Right cardiac atrium (tissue), 5 donors: ENCODE results near the gene MESD. TPM values are rescaled to one million over a fixed set of nuclear protein-coding genes. Genes with fewer than 3 reads are reported as not detected.
"Not testable (repeated sequence)": the region's sequence is repeated elsewhere in the genome, so short reads cannot be mapped to it uniquely, and the experiment has no call there.

Experiments
- ATAC-seq, 2 donors: fragments of 200-7000 bp; cut with Tn5 transposase; one replicate each; pipeline versions ENCODE4 v1.8.0 to v1.9.1; 2020; ENCODE audit warnings: moderate library complexity in 2 of 2, mild to moderate bottlenecking in 1 of 2
- DNase-seq, 3 donors: peaks; one replicate each; pipeline ENCODE4 v3.0.0-alpha.2; 2020
- H3K27ac ChIP-seq: one replicate; pipeline ENCODE4 v1.5.1; 2013; ENCODE audit warnings: mild to moderate bottlenecking, low read length, control low read depth, moderate library complexity
- H3K27me3 ChIP-seq: one replicate; pipeline ENCODE4 v1.6.1; 2013; ENCODE audit not compliant: control insufficient read depth, insufficient read depth
- H3K4me1 ChIP-seq: one replicate; pipeline ENCODE4 v1.6.1; 2013; ENCODE audit warnings: low read length; ENCODE audit not compliant: control insufficient read depth, insufficient read depth
- H3K4me3 ChIP-seq: one replicate; pipeline ENCODE4 v1.5.1; 2013; ENCODE audit warnings: low read length, control low read depth
- H3K9me3 ChIP-seq: one replicate; pipeline ENCODE4 v1.6.1; 2013; ENCODE audit warnings: low read length; ENCODE audit not compliant: control insufficient read depth
- WGBS: extraction: QIAGEN DNeasy Blood & Tissue Kit; methylation state at CpG from one replicate; pipeline ENCODE4 v1.1.7; 2013; 5-methylcytosine and 5-hydroxymethylcytosine counted together
- intact Hi-C, 4 donors: fragments of 100-400 bp; cut with DNase I; formaldehyde crosslinking; loops; one replicate each; pipeline versions ENCODE4 v1.11.0 to v1.14.0; 2022 to 2023
- polyA plus RNA-seq: library from polyadenylated mRNA; stranded (reverse); fragments of 200-250 nt; gene quantifications from one replicate; pipeline ENCODE4 v1.2.3, GENCODE V29; 2013
- total RNA-seq, 4 donors: library from RNA; stranded (reverse); fragmentation: NEBNext Ultra II Directional; extraction: Animal tissue kit (Norgen Biotek cat#: 25700); gene quantifications; one replicate each; pipeline ENCODE4 v1.2.1, GENCODE V29; 2021
- donor health status: healthy with polysubstance abuse.
- donor health status: DM: no; HTN: yes; CAD: no.
- donor health status: DM: no; HTN: no; CAD: no.
- donor health status: DM: no; HTN: yes; CAD: no; lungs with severe emphysema.
- donor health status: DM: yes; HTN: yes; CAD: no.

Gene MESD
- total and polyA plus RNA-seq, 5 donors, result 13.2 to 18.9 (median 16.4) TPM

DNA sequence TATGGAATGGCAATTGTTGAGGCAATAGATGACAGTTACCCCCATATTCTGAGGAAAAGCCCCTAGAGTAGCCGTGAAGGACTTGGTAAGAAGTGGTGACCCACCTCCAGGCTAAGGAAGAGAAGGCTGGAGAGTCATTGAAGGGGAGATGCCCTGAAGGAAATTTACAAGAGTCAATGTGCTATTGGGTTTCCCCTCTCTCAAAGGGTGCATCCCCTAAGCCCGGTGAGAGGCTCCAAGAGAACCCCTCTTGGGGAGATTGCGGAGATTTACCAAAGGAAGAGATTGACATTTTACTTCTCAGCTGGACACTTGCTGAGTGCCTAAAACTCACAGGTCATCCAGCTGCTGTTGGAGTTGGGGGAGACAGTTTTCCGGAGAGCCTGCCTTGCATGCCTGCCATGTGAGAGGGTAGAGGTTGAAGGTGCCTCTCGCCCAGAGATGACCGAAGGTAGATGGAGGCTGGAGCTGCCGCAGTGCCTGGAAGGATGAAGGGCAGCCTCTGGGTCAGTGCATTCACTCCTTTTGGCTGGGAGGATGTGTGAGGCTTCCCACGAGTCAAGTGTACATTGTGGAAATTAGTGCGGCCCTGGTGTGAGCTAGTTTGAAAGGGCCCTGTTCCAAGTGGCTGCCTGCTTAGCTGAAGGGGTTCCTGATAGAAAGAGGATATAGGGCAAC, 30.7 kb downstream of the MESD start:
- Histone ChIP-seq H3K4me1 (no peaks in the 10 kb centered on the region), H3K27ac (no peak overlapping the region), H3K9me3 (no peaks in the 10 kb centered on the region), H3K4me3 (no peak overlapping the region), H3K27me3 (no peaks in the 10 kb centered on the region)
- WGBS, result 98% methylated on average over 9 of the region's 9 CpGs
- DNase-seq (no peak), ATAC-seq (no peak)
- intact Hi-C loops, result no loop called here

DNA sequence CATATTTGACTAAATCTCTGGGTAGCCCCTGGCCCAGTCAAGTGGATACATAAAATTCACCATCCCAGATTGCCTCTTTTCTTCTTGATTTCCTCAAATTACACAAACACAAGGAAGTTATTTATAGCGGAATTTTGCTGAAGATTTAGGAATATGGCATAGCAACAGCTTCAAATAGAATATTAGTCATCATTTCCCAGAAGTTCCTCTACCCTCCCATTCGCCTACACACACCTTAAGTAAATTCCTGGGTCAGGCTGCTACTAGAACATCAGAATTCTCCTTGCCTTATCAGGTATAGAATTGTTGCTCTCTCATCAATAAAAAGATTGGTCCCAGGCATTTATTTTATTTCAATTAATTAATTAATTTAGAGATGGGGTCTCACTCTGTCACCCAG, 31.6 kb downstream of the MESD start:
- no peak for DNase-seq
- intact Hi-C loops, result no loop called here
- ATAC-seq, result no peak
- Histone ChIP-seq H3K27ac (no peak overlapping the region), H3K27me3 (no peaks in the 10 kb centered on the region), H3K4me3 (no peak overlapping the region), H3K4me1 (no peaks in the 10 kb centered on the region), H3K9me3 (no peaks in the 10 kb centered on the region)
- 95% methylated on average over 2 of the region's 2 CpGs for WGBS

DNA sequence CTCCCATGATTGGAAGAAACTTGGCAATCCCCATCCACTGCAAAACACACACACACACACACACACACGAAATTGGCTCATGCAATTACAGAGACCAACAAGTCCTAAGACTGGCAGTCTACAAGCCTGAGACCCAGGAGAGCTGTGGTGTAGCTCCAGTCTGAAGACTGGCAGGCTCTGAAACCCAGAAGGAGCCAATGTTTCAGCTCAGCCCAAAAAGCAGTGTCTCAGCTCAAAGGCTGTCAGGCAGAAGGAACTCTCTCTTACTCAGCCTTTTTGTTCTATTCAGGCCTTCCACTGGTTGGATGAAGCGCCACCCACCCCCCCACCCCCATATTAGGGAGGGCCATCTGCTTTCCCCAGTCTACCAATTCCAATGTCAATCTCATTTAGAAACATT, 32.1 kb downstream of the MESD start:
- WGBS, result 79% methylated on average over 2 of the region's 2 CpGs
- ATAC-seq (no peak), DNase-seq (no peak)
- H3K4me3 ChIP-seq, result no peak overlapping the region
- no peaks in the 10 kb centered on the region for H3K9me3 ChIP-seq
- no peak overlapping the region for H3K27ac ChIP-seq
- intact Hi-C loops, result no loop called here
- no peaks in the 10 kb centered on the region for H3K4me1 ChIP-seq
- no peaks in the 10 kb centered on the region for H3K27me3 ChIP-seq

DNA sequence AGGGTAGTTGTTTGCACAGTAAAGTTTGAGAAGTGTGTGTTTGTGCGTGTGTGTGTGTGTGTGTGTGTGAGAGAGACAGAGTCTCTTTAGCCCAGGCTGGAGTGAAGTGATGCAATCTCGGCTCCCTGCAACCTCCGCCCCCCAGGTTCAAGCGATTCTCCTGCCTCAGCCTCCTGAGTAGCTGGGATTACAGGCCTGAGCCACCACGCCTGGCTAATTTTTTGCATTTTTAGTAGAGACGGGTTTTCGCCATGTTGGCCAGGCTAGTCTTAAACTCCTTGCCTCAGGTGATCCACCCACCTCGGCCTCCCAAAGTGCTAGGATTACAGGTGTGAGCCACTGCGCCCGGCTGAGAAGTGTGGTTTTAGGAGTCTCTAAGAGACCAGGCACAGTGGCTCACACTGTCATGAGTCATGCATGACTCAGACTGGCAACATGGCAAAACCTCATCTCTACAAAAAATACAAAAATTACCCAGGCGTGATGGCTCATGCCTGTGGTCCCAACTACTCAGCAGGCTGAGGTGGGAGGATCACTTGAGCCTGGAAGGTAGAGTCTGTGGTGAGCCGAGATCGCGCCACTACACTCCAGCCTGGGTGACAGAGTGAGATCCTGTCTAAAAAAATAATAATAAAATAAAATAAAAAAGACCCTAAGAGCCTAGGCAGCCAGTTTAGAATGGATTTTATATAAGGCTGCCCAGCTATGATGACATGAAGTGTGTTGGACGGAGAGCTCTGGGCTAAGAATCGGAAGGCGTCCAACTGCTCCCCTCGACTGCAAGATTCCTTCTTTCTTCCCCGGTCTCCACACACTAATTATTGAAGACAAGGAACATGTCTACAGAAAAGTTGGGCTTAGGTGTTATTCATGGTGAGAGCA, 33.8 kb downstream of the MESD start:
- intact Hi-C loops, ATAC-seq, H3K9me3 ChIP-seq, H3K4me3 ChIP-seq, H3K27me3 ChIP-seq, DNase-seq, H3K27ac ChIP-seq, H3K4me1 ChIP-seq: not testable (repeated sequence)
- WGBS, result 93% methylated on average over 19 of the region's 19 CpGs

DNA sequence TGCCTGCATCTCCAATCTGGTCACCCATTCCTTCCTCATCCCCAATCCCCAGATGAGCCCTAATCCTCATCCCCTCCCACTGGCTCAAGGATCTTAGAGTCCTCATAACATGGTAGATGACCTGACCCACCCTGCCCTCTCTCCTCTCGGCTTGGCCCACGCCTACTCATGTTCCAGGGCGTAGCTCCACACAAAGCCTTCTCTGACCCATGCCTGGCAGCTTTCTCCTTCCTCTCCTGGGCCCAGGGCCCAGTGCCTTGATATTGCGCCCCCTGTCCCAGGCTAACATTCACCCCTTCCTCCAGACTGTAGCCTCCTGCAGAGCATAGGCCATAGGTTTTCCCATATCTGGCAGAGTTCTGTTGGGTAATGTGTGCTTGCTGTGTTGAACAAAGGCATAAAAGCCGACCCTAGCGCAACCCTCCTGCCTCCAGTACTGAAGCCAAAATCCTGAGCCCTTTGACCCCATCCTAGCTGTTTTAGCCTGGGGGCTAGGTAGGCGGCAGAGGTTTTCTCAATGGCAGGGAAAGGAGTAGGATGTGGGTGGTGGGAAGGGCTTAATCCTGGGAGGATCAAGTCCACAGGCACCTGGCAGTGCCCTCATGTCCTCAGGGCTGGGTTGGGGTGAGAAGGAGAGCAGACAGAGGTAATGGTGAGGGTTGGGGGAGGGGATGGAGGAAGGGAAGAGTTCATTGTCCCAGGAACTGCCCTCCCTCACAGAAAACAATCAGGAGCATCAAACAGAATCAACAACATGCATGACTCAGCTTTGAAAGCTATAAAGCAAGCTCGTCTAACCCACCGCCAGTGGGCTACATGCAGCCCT, 35.5 kb downstream of the MESD start:
- peak in 1 of 2 donors; percentile 17 for ATAC-seq
- Histone ChIP-seq H3K27ac (no peak overlapping the region), H3K4me1 (no peaks in the 10 kb centered on the region), H3K27me3 (no peaks in the 10 kb centered on the region), H3K9me3 (no peaks in the 10 kb centered on the region), H3K4me3 (no peak overlapping the region)
- DNase-seq, result no peak
- 92% methylated on average over 9 of the region's 9 CpGs for WGBS
- intact Hi-C loops, result no loop called here

DNA sequence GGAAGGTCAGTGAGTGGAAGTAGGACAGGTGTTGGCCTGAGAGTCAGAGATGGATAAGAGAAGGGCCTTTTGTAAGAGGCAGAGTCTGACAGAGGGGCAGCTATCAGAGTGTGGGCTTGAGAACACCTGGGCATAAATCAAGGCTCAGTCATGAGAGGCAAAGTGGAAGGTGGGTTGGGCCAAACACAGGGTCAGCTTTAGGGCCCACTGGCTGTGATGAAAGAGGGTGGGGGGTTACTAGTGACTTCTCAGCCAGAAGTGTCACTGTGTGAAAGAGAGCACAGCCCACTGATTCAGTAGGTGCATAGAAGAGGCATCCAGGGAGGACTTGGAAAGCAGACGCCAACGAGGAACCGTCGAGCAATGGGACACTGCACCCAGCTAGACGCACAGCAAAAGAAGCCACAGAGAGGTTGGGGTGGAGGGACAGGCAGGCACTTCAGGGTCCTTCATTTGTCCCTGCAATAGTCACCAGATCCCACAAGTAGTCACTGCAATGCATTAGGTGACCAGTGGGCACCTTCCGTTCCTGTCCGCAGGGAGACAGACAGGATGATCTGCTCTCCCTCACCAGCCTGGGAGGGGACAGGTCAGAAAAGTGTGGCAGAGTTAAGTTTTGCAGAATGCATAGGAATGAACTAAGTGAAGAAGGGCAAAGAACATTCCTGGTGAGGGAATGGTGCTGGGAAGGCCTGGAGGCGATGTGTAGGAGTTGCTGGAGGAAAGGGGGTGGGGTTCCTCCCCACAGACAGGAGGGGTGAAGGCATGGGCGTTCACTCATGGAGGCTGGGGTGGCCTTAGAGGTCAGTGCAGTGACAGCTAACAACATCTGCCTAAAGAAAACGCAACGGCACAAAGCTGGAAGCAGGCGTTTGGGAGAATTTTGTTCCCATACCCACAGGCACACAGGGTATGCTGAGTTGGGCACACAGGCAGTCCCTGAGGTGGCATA, 36.3 kb downstream of the MESD start:
- no peaks in the 10 kb centered on the region for H3K4me1 ChIP-seq
- no peak overlapping the region for H3K4me3 ChIP-seq
- no peaks in the 10 kb centered on the region for H3K27me3 ChIP-seq
- 89% methylated on average over 12 of the region's 12 CpGs for WGBS
- DNase-seq (no peak), ATAC-seq (peak in 1 of 2 donors; percentile 20)
- H3K27ac ChIP-seq, result no peak overlapping the region
- intact Hi-C loops, result no loop called here
- H3K9me3 ChIP-seq, result no peaks in the 10 kb centered on the region

DNA sequence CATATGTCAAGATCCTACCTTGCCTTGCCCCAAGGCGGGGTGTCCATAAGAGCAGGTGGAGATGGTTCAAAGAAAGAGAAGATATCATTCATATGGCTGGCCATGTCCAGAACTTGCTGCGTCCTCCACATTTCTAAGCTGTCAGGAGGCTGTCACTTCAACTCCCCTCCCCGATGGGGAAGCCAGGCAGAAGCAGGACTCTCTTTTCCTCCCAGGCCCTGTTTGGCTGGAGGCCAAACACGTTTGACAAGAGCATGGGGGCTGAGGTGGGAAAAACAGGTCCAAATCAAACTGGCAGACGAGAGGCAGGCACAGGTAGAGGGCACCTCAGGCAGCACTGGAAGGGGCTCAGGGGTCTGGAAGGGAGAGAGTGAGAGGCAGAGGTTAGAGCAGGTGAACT, 37.7 kb downstream of the MESD start:
- Histone ChIP-seq H3K4me3 (no peak overlapping the region), H3K4me1 (no peaks in the 10 kb centered on the region), H3K9me3 (no peaks in the 10 kb centered on the region), H3K27me3 (no peaks in the 10 kb centered on the region), H3K27ac (no peak overlapping the region)
- ATAC-seq, result no peak
- intact Hi-C loops, result no loop called here
- DNase-seq, result no peak
- 63% methylated on average over 5 of the region's 5 CpGs for WGBS

DNA sequence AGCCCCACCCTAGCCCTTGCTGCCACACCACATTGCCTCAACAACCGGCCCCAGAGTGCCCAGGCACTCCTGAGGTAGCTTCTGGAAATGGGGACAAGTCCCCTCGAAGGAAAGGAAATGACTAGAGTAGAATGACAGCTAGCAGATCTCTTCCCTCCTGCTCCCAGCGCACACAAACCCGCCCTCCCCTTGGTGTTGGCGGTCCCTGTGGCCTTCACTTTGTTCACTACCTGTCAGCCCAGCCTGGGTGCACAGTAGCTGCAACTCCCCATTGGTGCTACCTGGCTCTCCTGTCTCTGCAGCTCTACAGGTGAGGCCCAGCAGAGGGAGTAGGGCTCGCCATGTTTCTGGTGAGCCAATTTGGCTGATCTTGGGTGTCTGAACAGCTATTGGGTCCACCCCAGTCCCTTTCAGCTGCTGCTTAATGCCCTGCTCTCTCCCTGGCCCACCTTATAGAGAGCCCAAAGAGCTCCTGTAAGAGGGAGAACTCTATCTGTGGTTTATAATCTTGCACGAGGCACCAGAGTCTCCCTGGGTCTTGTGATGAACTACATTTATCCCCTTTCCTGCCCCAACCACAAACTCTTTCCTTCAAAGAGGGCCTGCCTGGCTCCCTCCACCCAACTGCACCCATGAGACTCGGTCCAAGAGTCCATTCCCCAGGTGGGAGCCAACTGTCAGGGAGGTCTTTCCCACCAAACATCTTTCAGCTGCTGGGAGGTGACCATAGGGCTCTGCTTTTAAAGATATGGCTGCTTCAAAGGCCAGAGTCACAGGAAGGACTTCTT, 39.1 kb downstream of the MESD start:
- no peak overlapping the region for H3K27ac ChIP-seq
- H3K4me3 ChIP-seq, result no peak overlapping the region
- no peaks in the 10 kb centered on the region for H3K4me1 ChIP-seq
- DNase-seq (no peak), ATAC-seq (no peak)
- WGBS, result 92% methylated on average over 8 of the region's 8 CpGs
- no peaks in the 10 kb centered on the region for H3K27me3 ChIP-seq
- no peaks in the 10 kb centered on the region for H3K9me3 ChIP-seq
- intact Hi-C loops, result no loop called here

DNA sequence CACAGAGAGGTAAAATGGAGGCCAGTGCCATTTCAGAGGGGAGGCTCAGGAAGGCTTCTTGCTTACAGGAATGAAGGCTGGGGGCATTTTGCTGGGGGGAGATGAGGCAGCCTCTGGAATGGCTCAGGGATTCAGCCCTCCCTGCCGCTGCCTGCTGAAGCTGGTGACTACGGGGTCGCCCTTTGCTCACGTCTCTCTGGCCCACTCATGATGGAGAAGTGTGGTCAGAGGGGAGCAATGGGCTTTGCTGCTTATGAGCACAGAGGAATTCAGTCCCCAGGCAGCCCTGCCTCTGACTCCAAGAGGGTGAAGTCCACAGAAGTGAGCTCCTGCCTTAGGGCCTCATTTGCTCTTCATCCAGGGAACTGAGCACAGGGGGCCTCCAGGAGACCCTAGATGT, 39.9 kb downstream of the MESD start:
- 95% methylated on average over 4 of the region's 4 CpGs for WGBS
- H3K27ac ChIP-seq, result no peak overlapping the region
- no peak overlapping the region for H3K4me3 ChIP-seq
- no peak for DNase-seq
- H3K4me1 ChIP-seq, result no peaks in the 10 kb centered on the region
- H3K27me3 ChIP-seq, result no peaks in the 10 kb centered on the region
- intact Hi-C loops, result no loop called here
- no peaks in the 10 kb centered on the region for H3K9me3 ChIP-seq
- ATAC-seq, result no peak
